ENCODE measurements around the gene MTMR12.

MTMR12 gene

DNA sequence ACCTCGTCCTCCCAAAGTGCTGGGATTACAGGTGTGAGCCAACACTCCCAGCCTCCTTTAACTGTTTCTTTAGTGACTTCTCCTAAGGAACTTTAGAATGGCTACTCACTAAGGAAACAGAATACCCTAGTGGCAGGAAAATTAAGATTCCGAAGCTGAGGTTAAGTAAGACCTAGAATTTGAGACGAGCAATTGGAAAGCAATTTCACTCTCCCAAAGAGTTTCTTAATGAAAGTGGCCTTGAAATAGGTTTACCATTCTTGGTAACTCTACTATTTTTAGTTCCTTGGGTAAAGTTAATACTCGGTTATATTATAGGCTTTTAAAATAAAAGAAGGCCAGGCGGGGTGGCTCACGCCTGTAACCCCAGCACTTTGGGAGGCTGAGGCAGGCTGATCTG lies 115.7 kb downstream of the MTMR12 start:
- DNase-seq (ENCODE audit: low read depth in 2 of 2), result no peak

DNA sequence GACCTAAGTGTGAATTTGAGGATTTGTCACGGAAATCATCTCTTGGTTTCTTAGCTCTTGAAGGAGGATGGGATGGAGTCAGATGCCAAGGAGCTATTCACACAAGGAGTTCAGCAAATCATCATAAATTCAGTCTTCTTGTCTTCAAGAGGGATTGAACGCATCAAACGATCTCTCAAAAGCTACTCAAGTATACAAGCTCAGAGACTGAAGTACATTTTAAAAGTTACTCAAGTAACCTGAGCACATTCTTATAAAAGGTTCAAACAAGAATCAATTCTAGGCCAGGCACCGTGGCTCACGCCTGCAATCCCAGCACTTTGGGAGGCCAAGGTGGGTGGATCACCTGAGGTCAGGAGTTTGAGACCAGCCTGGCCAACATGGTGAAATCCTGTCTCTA lies 117.5 kb downstream of the MTMR12 start:
- no peak for DNase-seq (ENCODE audit: low read depth in 2 of 2)

DNA sequence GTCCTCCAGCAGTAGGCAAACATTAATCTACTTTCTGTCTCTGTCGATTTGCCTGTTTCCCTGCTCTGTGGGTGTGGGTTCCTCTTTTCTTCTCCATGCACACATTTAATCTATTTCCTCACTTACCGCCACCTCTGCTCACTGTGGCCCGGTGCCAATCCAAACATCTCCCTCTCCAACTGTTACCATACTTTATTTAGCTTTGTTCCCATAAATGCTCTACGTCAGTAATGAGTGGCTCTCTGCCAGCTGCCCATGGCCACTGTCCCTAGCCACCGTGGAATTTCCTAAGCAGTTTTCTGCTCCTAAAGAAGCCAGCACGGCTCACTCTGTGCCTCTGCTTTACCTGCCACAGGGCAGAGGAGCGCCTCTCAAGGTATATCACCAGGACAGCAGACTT lies 119.1 kb downstream of the MTMR12 start:
- no peak for DNase-seq (ENCODE audit: low read depth in 2 of 2)

DNA sequence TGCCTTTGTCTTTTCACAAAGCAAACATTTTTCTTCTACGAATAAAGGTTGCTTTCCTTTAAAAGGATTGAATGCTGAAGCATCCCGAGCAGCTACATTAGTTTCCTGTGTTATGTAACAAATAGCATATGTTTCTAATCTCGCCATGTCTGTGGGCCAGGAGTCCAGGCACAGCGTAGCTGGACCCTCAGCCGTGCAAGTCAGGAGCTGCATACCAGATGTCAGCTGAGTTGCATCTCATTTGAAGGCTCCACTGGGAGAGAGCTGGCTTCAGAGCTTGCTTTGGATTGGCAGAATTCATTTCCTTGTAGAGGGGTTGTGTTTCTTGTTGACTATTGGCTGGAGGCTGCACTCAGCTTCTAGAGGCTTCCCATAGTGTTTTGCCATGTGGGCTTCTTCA lies 122.6 kb downstream of the MTMR12 start:
- no peak for DNase-seq (ENCODE audit: low read depth in 2 of 2)

DNA sequence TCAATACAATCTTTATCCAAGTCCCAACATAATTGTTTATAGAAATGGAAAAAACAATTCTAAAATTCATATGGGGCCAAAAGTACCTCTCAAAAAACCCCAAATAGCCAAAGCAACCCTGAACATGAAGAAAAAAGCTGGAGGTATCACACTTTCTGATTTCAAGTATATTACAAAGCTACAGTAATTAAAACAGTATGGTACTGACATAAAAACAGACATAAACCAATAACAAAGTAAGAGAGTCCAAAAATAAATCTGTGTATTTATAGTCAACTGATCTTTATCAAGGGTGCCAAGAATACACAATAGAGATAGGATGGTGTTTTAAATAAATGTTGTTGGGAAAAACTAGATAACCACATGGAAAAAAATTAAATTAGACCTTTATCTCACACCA lies 125.1 kb downstream of the MTMR12 start:
- DNase-seq (ENCODE audit: low read depth in 2 of 2), result no peak

DNA sequence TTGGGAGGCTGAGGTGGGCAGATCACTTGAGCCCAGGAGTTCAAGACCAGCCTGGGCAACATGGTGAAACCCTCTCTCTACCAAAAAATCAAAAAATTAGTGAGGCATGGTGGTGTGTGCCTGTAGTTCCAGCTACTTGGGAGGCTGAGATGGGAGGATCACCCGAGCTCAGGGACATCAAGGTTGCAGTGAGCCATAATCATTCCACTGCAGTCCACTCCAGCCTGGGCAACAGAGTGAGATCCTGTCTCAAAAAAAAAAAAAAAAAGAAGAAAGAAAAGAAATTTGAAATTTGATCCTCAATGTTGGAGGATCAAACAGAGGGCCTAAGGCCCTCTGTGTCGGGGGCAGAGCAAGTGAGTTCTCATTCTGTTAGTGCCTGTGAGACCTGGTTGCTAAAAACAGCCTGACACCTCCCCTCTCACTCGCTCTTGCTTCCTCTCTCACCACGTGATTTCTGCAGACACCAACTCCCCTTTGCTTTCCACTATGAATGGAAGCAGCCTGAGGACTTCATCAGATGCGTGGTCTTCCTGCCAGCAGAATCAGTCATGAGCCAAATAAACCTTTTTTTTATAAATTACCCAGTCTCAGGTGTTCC lies 130.2 kb downstream of the MTMR12 start:
- no peak for DNase-seq (ENCODE audit: low read depth in 2 of 2)

Measured in stimulated activated CD4-positive, alpha-beta T cell treated with anti-CD3 and anti-CD28 coated beads, Interleukin-4, amount 100 ng/mL, for 48 hours (primary cell).